Lung (tissue), 12 donors: ENCODE results near the gene USP5. TPM values are rescaled to one million over a fixed set of nuclear protein-coding genes. Genes with fewer than 3 reads are reported as not detected.

Experiments
- ATAC-seq: fragments of 200-7000 bp; cut with Tn5 transposase; one replicate; pipeline ENCODE4 v1.9.1; 2020; ENCODE audit warnings: moderate number of reproducible peaks; ENCODE audit not compliant: insufficient read depth, low FRiP score
- DNase-seq, 3 donors: peaks; one replicate each; pipeline ENCODE4 v3.0.0-alpha.2; 2013 to 2017
- H3K27ac ChIP-seq, 2 donors: one replicate each; pipeline ENCODE4 v1.5.1; 2013; ENCODE audit warnings: mild to moderate bottlenecking in 2 of 2, moderate library complexity in 2 of 2, control low read depth in 1 of 2, inconsistent platforms in 1 of 2, low read depth in 1 of 2, low read length in 1 of 2
- H3K27me3 ChIP-seq, 3 donors: one replicate each; pipeline ENCODE4 v1.5.1; 2013; ENCODE audit warnings: low read length in 2 of 3; ENCODE audit not compliant: control insufficient read depth in 3 of 3, insufficient read depth in 3 of 3
- H3K36me3 ChIP-seq, 4 donors: one replicate each; pipeline ENCODE4 v1.5.1; 2013; ENCODE audit warnings: low read length in 4 of 4, mild to moderate bottlenecking in 1 of 4, moderate library complexity in 1 of 4; ENCODE audit not compliant: control insufficient read depth in 4 of 4, insufficient read depth in 4 of 4
- H3K4me1 ChIP-seq, 5 donors: one replicate each; pipeline ENCODE4 v1.5.1; 2013; ENCODE audit warnings: low read length in 5 of 5, mild to moderate bottlenecking in 2 of 5, moderate library complexity in 1 of 5; ENCODE audit not compliant: control insufficient read depth in 5 of 5, insufficient read depth in 5 of 5
- H3K4me3 ChIP-seq: one replicate; pipeline ENCODE4 v1.5.1; 2013; ENCODE audit warnings: mild to moderate bottlenecking, control low read depth, moderate library complexity
- H3K9ac ChIP-seq, 2 donors: one replicate each; pipeline ENCODE4 v1.5.1; 2013; ENCODE audit warnings: low read length in 2 of 2, control low read depth in 1 of 2; ENCODE audit not compliant: insufficient read depth in 1 of 2
- H3K9me3 ChIP-seq, 4 donors: one replicate each; pipeline ENCODE4 v1.5.1; 2013; ENCODE audit warnings: low read length in 3 of 4, mild to moderate bottlenecking in 1 of 4, moderate library complexity in 1 of 4; ENCODE audit not compliant: control insufficient read depth in 4 of 4, insufficient read depth in 3 of 4
- CTCF ChIP-seq: IDR thresholded peaks from 2 replicates; pipeline ENCODE4 v1.5.1; 2012; ENCODE audit warnings: mild to moderate bottlenecking; ENCODE audit errors: control extremely low read depth, extremely low read depth
- WGBS, 2 donors: extraction: QIAGEN DNeasy Blood & Tissue Kit; methylation state at CpG; one replicate each; pipeline ENCODE4 v1.1.7; 2013; 5-methylcytosine and 5-hydroxymethylcytosine counted together
- polyA plus RNA-seq, 2 donors: library from polyadenylated mRNA; stranded (reverse); fragments of 200-250 nt; gene quantifications; one replicate each; pipeline ENCODE4 v1.2.1, GENCODE V29; 2013
- total RNA-seq, 2 donors: library from RNA; depleted of rRNA in 1 of 2; stranded (reverse); fragments of >200 nt in 1 of 2; gene quantifications; one replicate each; pipeline ENCODE4 v1.2.1, GENCODE V29; 2014 to 2021
- donor health status: control.
- donor health status: control.
- donor health status: Bipolar disorder and iron deficiency.
- donor health status: healthy.
- donor health status: DM: yes; HTN: yes; CAD: no.

Gene USP5
- total and polyA plus RNA-seq, 4 donors = 24.8 to 92.1 (median 36.7) TPM

GRCh38 chr12:6822426-6823135 is 29.4 kb upstream of the USP5 start:
- Histone ChIP-seq H3K27me3 (peaks cover 0 to 12% (median 3%) of the 10 kb centered on the region in 3 donors), H3K9me3 (peaks cover 0 to 3% (median 0%) of the 10 kb centered on the region in 4 donors), H3K27ac (no peak overlapping the region), H3K36me3 (peaks cover 0 to 15% (median 3%) of the 10 kb centered on the region in 4 donors), H3K9ac (no peak overlapping the region), H3K4me1 (peaks cover 0 to 30% (median 9%) of the 10 kb centered on the region in 5 donors), H3K4me3 (no peak overlapping the region)
- no peak for TF ChIP-seq CTCF
- no peak for DNase-seq
- ATAC-seq = no peak
- WGBS, 2 donors = 69 to 91% methylated on average over 7 of the region's 7 CpGs

- Histone ChIP-seq H3K27ac (no peak overlapping the region), H3K4me3 (no peak overlapping the region), H3K27me3 (peaks cover 0 to 12% (median 3%) of the 10 kb centered on the region in 3 donors), H3K9ac (no peak overlapping the region), H3K36me3 (peaks cover 0 to 10% (median 0%) of the 10 kb centered on the region in 4 donors), H3K4me1 (peaks cover 0 to 31% (median 8%) of the 10 kb centered on the region in 5 donors), H3K9me3 (no peaks in the 10 kb centered on the region)
- WGBS, 2 donors = 80 to 83% methylated on average over 10 to 12 of the region's 12 CpGs
- DNase-seq (no peak), ATAC-seq (no peak)
- TF ChIP-seq CTCF = no peak
Measured at GRCh38 chr12:6823182-6824084, 28.5 kb upstream of the USP5 start.

GRCh38 chr12:6824085-6824775 is 27.7 kb upstream of the USP5 start:
- Histone ChIP-seq H3K9ac (no peak overlapping the region), H3K9me3 (no peaks in the 10 kb centered on the region), H3K27me3 (peaks cover 0 to 12% (median 3%) of the 10 kb centered on the region in 3 donors), H3K36me3 (peaks cover 0 to 9% (median 0%) of the 10 kb centered on the region in 4 donors), H3K4me3 (no peak overlapping the region), H3K4me1 (peaks cover 0 to 35% (median 9%) of the 10 kb centered on the region in 5 donors), H3K27ac (no peak overlapping the region)
- DNase-seq (no peak), ATAC-seq (no peak)
- no peak for TF ChIP-seq CTCF
- WGBS, 2 donors = 90 to 92% methylated on average over 36 to 37 of the region's 37 CpGs
